NCI-H446 (cell line): ENCODE measurements around the gene PRCP.
A peak's percentile ranks its signal among the peaks of the same experiment; 100 is the strongest.
"Not testable (repeated sequence)": the region's sequence is repeated elsewhere in the genome, so short reads cannot be mapped to it uniquely, and the experiment has no call there.

Experiments used
- DNase-seq, 2 experiments: peaks; one replicate each; lab custom pipeline; 2025; lab: John Stamatoyannopoulos, UW

Gene PRCP

GRCh38 chr11:82871646-82872045 is 28.6 kb downstream of the PRCP start:
- no peak for DNase-seq

GRCh38 chr11:82869657-82870056 is 30.6 kb downstream of the PRCP start:
- no peak for DNase-seq

DNA sequence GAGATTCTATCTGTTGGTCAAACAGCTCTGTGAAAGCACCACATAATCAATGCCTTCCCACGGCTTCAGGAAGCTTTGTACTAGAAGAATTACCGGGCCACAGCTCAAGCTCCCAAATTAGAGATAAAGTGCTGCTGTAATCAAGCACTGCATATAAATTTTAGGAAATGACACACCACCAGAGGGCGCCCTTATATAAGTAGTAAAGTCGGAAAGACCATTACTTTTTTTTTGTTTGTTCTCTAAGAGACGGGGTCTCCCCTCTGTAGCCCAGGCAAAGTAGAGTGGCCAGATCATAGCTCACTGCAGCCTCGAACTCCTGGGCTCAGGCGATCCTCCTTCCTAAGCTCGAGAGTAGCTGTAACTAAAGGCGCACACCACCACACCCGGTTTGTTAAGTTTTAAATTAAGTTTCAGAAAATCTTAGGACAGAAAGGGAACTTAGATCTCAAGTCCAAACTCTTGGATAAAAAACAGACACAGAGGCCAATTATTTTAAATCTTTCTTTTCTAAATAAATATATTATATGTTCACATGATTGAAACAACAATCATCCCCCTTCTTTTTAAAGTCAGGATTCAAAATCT is 32.6 kb downstream of the PRCP start:
- peak; percentile 90 to 92 for DNase-seq

GRCh38 chr11:82865841-82866240 is 34.4 kb downstream of the PRCP start:
- DNase-seq: no peak

DNA sequence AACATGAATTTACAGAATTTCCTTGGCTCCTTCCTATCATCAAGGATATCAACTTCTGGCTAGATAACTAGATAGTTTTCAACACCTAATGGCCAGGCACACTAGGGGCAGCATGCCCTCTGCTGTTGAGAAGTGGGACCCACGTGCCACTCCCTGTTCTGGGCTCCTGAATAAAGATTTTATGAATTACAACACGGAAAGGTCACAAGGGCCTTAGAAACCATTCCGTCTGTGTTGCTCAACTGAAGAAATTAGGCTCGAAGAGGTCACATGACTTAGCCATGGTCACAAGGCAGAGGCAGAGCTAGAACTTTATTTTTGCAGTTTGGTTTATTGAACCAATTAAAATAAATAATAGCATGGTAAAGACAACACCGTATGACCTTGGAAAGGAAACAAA is 36.0 kb downstream of the PRCP start:
- DNase-seq: peak; percentile 63 to 89

GRCh38 chr11:82863209-82863608 is 37.0 kb downstream of the PRCP start:
- DNase-seq: no peak

DNA sequence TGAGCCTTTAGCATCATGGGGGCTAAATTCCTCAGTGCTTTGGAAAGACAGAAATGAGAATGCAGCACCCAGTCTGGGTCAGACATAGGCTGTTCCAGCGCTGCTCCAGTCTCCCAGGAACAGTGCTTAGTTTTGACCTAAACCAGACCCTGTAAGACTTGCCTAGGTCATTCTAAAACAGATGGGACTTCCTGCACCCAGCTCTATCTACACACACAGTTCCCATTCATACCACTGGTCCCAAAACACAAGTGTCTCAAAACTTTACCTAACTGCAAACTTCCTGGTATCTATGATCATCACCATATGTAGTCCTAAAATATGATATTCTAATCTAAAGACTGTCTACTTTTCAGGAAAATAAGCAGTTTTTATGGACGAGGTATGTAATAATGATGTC is 37.9 kb downstream of the PRCP start:
- no peak for DNase-seq

DNA sequence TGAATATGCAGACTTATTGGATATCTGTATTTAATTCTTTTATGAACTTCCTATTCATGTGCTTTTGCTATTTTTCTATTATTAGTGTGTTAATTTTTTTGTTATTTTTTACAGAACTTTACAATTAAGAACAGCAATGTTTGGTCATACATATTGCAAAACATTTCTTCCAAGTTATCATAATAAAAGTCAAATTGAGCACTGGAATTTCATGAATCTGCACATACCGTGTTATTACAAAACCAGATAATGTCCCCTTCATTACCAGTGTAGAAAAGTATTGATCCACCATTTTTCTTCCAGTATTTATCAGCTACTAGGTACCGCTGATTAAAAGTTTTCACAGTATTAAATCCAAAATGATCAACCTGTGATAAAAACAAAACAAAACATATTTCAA is 40.5 kb downstream of the PRCP start:
- no peak for DNase-seq

DNA sequence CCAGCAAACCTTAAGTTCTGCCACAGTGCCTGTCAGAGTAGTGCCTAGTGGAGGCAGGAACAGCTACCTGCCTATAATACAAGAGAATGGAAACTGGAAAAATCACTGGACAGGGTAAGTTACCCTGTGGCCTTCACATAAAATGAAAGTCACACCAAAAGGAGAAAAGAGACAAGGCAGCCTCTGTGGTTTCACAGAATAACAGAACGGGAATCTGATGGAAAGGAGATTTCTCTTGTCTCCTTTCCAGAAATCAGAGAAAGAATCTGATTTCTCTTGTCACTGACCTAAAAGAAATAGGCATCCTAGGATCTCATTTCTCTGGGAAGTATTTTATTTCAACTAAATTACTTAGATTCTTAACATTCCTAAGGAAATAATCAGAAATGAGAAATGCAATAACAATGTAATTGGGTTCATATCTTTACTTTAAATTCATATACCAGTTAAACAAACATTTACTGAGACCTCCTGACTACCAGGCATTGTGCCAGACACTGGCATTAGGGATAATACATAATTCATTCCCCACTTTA is 41.6 kb downstream of the PRCP start:
- DNase-seq: peak; percentile 37 to 48

- no peak for DNase-seq
Observed at GRCh38 chr11:82858133-82858532, 42.1 kb downstream of the PRCP start.

DNA sequence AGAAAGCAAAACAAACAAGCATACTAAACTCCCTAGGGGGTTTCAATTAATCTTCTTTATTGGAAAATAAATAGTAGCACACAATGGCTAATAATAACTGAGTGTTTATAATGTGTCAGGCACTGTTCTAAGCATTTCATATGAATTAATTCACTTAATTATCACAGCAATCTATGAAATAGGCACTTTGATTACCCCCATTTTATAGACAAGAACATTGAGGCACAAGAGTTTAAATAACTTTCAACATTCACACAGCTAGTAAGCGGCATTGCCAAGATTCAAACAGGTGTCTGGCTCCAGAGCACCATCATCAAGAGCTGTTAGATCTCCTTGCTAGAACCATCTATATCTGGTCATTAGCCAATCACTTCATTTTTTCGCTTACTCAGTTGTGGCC is 43.1 kb downstream of the PRCP start:
- no peak for DNase-seq

DNA sequence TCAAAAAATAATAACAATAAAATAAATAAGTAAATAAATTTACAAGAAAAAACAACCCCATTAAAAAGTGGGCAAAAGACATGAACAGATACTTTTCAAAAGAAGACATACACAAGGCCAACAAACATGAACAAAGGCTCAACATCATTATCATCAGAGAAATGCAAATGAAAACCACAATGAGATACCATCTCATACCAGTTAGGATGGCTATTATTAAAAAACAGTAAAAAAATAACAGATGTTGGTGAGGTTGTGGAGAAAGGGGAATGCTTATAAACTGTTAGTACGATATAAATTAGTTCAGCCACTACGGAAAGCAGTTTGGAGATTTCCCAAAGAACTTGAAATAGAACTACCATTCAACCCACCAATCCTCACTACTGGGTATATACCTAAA is 44.6 kb downstream of the PRCP start:
- no peak for DNase-seq

DNA sequence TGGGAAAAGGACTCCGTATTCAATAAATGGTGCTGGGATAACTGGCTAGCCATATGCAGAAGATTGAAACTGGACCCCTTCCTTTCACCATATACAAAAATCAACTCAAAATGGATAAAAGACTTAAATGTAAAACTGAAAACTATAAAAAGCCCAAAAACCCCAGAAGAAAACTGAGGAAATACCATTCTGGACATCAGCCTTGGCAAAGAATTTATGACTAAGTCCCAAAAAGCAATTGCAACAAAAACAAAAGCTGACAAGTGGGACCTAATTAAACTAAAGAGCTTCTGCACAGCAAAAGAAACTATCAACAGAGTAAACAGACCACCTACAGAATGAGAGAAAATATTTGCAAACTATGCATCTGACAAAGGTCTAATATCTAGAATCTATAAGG is 45.3 kb downstream of the PRCP start:
- not testable (repeated sequence) for DNase-seq

- no peak for DNase-seq
Observed at GRCh38 chr11:82854242-82854641, 46.0 kb downstream of the PRCP start.

GRCh38 chr11:82848829-82849228 is 51.4 kb downstream of the PRCP start:
- DNase-seq: no peak

GRCh38 chr11:82845356-82846353 is 54.6 kb downstream of the PRCP start:
- DNase-seq: peak; percentile 58 to 67

DNA sequence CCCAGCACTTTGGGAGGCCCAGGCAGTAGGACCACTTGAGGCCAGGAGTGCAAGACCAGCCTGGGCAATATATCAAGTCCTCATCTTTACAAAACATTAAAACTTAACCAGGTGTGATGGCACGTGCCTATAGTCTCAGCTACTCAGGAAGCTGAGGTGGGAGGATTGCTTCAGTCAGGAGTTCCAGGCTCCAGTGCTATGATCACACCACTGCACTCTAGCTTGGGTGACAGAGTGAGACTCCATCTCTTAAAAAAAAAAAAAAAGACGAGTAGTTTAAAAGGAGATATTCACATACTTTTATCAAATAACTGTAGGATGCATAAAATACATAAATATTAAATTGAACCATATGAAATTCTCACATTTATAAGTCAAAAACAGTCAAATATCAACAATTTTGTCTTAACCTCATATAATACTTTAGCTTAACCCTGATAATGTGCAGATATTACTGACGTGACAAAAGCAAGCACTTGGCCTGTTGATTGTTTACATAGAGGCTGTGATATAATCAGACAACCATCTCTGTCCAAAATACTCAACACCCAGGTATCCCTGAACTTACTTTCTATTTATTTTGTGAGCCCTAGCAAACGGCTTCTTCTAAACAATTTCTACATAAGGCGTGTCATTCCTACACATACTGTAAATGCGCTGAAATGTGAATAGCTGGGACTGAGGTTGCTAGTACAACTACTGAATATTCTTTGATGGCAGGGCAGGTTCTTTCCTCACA is 57.0 kb downstream of the PRCP start:
- no peak for DNase-seq

- no peak for DNase-seq
Observed at GRCh38 chr11:82842019-82842418, 58.2 kb downstream of the PRCP start.

GRCh38 chr11:82837650-82838049 is 62.6 kb downstream of the PRCP start:
- no peak for DNase-seq

- no peak for DNase-seq
Observed at GRCh38 chr11:82832983-82833382, 67.2 kb downstream of the PRCP start.

DNA sequence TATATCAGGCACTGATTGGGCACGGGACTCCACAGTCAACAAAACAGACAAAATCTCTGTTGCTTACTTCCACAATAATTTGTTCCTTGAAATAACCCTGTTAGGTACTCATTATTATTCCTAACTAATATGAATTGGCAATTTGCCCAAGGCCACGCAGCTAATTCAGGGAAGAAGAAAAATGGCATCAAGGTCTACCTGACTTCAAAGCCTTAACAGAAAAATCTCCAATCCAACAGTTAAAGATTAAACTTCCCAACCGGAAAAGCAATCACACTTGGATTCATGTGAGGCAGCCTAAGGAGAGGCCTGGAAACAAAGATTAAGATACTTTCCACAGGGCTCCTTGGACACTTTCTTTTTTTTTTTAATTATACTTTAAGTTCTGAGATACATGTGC is 68.9 kb downstream of the PRCP start:
- peak in 1 of 2 experiments; percentile 22 for DNase-seq

- peak in 1 of 2 experiments; percentile 37 for DNase-seq
Observed at GRCh38 chr11:82830746-82831145, 69.5 kb downstream of the PRCP start.
